Skin of body (tissue), 2 donors: ENCODE measurements around the gene NKD1. TPM values are rescaled to one million over a fixed set of nuclear protein-coding genes. Genes with fewer than 3 reads are reported as not detected.

ENCODE experiments used
- DNase-seq: peaks from one replicate; lab custom pipeline; 2025; lab: John Stamatoyannopoulos, UW
- total RNA-seq: library from RNA; depleted of rRNA; stranded (reverse); fragments of >200 nt; gene quantifications from one replicate; pipeline ENCODE4 v1.2.3, GENCODE V29; 2014

Gene NKD1
- total RNA-seq, 1 donor from 2014 or later = 4.9 TPM

GRCh38 chr16:50643192-50643591, 95.0 kb downstream of the NKD1 start:
- no peak for DNase-seq

GRCh38 chr16:50644245-50644644, 96.0 kb downstream of the NKD1 start:
- DNase-seq = no peak

DNA sequence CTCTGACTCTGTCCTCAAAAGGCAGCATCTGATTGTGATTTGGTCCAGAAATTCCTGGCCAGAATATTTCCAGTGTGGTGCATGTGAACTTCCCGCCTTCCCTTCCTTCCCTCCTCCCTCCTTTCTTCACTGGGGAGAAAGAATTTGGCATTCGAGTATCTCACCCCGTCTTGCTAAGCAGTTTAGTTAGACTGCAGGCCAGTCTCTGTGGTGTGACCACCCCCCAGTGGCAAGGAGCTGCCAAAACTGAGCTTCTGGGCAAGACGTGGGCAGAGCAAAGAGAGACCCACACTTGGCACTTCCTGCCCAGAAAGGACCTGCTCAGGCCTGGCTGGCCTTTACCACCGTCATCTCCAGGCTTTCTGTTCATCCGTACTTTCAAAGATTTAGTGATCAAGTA, 96.5 kb downstream of the NKD1 start:
- peak; percentile 20 for DNase-seq

DNA sequence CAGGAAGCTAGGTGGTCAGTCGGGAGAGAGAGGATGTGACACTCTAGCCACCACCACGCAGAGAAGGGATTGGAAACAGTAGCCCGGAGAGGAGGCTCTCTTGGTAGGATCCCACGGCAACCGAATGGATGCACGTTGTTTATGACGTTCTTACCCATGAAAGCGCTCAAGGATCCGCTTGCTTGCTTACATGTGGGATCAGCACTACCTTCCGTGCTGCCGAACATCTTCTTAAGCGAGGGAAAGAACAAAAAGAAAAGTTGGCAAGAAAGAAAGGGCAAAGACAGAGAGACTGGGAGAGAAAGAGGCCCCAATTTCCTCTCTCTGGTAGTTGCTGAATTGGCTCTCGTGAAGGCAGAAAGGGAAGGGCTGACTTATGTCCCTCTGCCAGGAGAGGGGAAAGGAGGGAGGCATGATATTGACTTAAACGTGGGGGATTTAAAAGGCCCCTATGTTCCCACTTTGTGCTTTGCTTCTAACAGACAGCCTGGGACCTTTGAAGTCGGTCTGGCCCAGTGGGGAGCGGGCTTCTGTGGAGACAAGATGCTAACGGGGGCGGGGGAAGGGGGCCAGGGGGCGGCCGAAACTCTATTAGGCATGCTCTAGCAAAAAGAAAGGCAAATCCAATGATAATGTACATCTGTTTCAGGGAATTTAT, 97.5 kb downstream of the NKD1 start:
- peak; percentile 18 for DNase-seq

- no peak for DNase-seq
Observed at GRCh38 chr16:50646345-50646744, 98.1 kb downstream of the NKD1 start.

DNA sequence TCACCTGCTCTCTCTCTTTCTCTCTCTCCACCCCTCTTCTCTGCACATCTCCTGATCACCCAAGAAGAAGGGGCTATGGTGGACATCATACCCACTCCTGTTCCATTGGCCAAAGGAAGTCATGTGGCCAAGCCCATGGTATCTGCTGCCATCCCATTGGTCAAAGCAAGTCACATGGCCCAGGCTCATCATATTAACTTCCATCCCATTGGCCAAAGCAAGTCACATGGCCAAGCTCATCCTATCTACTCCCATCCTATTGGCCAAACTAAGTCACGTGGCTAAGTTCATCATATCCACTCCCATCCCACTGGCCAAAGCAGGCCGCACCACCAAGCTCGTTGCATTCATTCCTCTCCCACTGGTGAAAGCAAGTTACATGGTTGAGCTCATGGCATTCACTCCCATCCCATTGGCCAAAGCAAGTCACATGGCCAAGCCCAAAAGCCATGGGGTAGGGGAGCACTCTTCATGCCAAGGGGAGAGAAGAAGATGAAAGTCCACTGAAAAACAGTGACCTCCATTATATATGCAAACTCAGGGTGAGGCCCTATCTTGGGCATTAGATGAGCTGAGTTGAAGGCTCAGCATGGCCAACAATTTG, 103.7 kb downstream of the NKD1 start:
- no peak for DNase-seq

- no peak for DNase-seq
Observed at GRCh38 chr16:50652836-50653425, 104.7 kb downstream of the NKD1 start.

DNA sequence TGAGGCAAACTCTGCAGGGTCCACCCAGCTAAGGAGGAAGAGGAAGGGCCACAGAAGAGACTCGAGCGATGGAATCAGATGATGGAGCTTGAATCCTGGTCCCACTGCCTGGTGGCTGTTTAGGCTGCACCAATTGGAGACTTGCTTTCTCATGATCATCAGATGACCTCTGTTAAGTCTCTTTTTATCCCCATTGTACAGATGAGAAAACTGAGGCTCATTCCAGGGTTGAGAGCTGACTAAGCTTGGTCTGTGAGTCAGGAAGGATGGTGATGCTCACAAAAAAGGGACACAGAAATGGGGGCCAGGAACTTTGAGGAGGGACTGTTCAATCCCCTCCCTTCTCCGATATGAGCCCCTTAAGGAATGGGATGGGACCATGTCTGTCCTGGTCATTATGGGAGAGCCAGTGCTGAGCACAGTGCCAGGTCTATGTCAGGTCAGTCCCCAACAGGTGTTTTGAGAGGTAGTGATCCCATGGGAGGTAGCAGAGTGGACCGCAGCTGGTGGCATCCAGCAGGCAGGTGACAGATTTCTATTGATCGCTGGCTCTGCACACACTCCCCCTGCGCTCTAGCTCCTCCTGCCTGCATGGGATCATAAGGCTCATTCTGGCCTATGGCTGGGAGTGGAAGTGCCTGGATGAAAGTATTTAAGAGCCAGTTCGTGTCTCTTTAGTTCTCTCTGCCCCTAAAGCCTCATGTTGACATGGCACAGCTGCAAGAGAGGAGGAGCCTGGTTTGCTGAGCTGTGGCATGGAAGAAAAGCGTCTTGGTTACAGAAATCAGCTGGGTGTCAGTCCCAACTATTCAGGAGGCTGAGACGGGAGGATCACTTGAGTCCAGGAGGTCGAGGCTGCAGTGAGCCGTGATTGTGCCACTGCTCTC, 105.7 kb downstream of the NKD1 start:
- no peak for DNase-seq

- no peak for DNase-seq
Observed at GRCh38 chr16:50655558-50656055, 107.4 kb downstream of the NKD1 start.

GRCh38 chr16:50657241-50657640, 109.0 kb downstream of the NKD1 start:
- DNase-seq = no peak

GRCh38 chr16:50659806-50660205, 111.6 kb downstream of the NKD1 start:
- DNase-seq = no peak

DNA sequence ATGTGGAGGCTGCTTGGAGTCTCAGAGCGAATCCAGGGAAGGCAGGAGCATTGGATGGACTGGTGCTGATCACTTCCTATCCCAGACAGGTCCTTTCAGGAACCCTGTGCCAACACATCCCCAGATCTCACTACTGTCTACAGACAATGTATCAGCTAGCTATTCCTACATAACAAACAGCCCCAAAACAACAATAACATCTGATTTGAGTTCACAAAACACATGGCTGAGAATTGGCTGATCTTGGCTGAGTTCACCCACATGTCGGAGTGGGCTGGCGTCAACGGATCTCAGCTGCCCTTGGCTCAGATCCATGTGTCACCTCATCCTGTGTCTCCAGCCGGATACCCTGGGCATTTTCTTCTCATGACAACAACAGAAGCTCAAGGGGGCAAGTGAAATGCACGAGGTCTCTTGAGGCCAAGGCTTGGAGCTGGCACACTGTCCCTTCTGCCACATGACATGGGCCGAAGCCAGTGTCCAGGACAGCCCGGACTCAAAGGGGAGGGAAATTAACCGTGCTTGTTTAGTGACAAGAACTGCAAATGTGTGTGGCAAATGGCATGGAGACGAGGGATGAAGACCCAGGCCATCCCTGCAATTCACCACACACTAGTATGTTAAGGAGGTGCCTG, 114.2 kb downstream of the NKD1 start:
- no peak for DNase-seq

GRCh38 chr16:50664270-50664669, 116.1 kb downstream of the NKD1 start:
- no peak for DNase-seq

GRCh38 chr16:50665128-50665878, 117.1 kb downstream of the NKD1 start:
- DNase-seq = peak; percentile 67

DNA sequence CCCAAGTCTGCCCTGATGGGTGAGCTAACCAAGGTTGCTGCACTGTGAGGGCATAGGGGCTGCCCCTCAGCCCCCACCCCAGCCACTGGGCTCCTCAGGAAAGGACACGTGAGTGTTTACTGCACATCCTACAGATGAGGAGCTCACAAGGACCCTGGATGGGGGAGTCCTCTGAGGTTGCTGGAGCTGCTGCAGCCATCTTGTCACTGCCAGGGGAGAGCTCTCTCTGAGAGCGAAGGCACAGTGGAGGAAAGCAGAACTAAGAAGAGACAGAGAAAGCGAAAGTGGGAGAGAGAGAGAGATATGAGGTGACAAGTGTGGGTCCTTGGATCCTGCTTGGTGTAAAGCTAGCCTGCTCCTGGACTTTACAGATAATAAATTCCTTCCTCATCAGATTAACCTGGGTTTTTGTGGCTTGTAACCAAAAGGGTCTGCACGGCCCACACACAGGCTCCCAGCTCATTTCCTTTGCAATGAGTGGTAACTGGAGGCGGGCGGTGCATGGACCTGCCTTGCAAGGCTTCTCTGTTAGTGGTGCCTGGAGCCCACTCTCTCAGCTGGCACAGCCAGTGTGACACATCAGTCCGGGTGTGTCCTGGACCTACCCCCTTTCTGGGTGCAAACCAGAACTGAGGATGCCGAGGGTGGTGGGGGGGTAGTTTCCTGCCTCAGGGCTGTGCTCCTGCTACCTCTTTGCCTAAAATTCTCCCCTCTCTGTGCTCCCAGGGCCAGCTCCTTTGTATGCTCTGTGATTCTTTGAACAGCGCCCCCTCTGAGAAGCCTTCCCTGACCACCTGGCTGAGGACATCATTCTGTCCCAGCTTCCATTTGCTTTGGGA, 118.7 kb downstream of the NKD1 start:
- DNase-seq = no peak

GRCh38 chr16:50667497-50668367, 119.5 kb downstream of the NKD1 start:
- DNase-seq = no peak

- peak; percentile 10 for DNase-seq
Observed at GRCh38 chr16:50668368-50669008, 120.3 kb downstream of the NKD1 start.

GRCh38 chr16:50669741-50670140, 121.5 kb downstream of the NKD1 start:
- no peak for DNase-seq
